ENCODE results near the gene C16orf89.

DNA sequence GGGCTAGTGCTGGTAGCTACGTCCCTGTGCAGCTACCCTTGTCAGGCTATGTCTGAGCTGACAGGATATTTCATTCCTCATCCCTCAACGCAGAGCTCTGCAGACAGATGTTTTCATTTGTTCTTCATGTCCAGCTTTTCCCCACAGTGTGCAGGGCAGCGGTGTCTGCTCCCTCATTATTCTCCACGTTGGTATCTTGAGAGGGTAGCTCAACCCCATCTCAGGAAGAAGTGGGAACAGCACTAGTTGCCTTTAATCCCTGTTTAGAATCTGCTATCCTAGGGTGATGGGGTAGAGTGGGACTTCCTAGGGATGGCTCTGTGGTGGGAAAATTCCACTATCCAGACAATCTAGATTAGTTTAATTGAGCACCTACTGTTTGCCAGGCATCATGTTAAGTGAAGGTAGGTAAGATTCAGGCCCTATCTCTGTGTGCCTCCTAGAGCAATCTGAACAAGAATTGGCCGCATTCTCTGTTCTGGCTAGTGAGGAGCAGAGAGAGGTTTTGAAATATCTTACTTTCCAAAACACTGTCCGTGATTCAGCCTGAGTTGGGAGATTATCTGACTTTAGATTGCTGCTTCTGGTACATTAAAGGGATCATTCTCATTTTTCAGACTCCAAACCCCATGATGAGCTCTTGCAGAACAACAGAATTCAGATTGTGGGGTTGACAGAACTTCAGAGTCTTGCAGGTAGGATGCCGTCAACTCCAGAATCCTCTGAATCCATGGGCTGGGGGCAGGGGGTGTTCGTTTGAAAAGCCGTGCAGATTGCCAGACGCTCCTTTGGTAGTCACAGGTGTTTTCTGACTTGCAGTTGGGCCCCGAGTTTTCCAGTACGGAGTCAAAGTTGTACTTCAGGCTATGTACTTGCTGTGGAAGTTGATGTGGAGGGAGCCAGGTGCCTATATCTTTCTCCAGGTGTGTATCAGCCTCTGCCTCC is 6.8 kb upstream of the C16orf89 start:
- TF ChIP-seq, protein P1, sequence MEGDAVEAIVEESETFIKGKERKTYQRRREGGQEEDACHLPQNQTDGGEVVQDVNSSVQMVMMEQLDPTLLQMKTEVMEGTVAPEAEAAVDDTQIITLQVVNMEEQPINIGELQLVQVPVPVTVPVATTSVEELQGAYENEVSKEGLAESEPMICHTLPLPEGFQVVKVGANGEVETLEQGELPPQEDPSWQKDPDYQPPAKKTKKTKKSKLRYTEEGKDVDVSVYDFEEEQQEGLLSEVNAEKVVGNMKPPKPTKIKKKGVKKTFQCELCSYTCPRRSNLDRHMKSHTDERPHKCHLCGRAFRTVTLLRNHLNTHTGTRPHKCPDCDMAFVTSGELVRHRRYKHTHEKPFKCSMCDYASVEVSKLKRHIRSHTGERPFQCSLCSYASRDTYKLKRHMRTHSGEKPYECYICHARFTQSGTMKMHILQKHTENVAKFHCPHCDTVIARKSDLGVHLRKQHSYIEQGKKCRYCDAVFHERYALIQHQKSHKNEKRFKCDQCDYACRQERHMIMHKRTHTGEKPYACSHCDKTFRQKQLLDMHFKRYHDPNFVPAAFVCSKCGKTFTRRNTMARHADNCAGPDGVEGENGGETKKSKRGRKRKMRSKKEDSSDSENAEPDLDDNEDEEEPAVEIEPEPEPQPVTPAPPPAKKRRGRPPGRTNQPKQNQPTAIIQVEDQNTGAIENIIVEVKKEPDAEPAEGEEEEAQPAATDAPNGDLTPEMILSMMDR (conservative IDR thresholded peaks at IDR 0.05; ENCODE audit: low read depth, low read length): no peak
- no peak for TF ChIP-seq EZH2 (IDR thresholded peaks at IDR 0.05; ENCODE audit: borderline replicate concordance, low read depth, low read length, poor library complexity, severe bottlenecking)

All from A673 (cell line).